HG02870 (cell line): ENCODE data around the gene ABCG2.

Experiments
- ATAC-seq: cut with Tn5 transposase; IDR thresholded peaks from one replicate; pipeline ENCODE4 v1.9.1; 2021; ENCODE audit warnings: mild to moderate bottlenecking, moderate library complexity; ENCODE audit not compliant: unreplicated experiment

Gene ABCG2

DNA sequence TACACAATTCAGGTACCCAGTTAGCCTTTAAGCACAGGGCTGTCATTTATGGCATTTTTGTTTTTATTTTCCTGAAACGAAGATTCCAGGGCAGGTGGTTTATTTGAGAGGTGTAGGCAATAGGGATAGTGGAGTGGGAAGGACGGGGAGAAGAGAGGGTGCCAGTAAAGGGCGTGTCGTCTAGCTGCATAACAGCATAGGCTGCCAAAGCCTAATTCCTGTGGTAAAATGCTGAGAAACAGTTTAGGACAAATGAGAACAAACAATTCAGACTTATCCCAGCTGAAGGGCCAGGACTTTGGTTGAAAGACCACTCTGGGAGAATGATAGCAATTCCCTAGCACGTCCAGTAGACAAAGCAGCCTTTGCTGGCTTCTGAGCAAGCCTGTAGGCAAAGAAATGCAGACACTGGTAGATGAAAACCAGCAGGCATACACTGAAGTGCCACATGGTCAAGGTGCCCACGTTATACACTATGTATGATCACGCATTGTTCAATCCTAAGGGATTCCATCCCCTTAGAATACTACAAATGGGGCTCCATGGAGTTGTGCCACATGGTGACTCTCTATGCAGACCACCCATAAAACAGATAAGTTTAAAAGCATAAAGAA is 80.4 kb downstream of the ABCG2 start:
- ATAC-seq: no peak

DNA sequence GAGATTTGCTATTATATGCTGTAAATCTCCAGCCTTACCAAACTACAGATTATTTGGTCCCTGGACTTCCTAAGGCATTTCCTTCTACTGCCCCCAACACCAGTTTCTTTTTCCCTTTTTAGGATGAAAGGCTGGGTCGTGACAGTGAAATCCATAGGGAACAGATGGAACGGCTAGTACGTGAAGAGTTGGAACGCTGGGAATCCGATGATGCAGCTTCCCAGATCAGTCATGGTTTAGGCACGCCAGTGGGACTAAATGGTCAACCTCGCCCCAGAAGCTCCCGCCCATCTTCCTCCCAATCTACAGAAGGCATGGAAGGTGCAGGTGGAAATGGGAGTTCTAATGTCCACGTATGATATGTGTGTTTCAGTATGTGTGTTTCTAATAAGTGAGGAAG is 83.1 kb downstream of the ABCG2 start:
- ATAC-seq: no peak

DNA sequence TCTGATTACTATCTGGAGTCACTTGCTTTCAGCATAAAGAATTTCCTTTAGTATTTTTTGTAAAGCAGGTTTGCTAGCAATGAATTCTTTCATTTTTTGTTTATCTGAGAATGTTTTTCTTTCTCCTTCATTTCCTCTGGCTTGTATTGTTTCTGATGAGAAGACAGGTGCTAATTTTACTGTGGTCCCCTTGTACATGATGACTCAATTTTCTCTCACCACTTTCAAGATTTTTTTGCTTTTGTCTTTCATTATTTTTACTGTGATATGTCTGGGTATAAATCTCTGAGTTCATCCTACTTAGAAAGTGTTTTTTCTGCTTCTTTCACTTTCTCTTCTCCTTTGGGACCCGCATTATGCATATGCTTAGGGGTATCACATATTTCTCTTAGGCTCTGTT is 88.4 kb downstream of the ABCG2 start:
- ATAC-seq: no peak

DNA sequence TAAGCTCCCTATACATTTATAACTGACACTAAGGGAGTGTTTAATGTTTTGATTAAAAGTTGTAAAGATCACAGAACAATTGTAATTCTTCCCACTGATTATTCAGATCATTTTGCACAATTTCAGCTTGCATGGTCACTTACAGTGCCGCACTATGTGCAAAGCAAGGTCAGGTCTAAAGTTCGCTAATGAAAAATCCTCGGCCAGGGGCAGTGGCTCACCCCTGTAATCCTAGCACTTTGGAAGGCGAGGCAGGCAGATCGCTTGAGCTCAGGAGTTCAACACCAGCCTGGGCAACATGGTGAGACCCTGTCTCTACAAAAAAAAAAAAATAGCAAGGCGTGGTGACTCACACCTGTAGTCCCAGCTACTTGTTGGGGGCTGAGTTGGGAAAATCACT is 94.0 kb downstream of the ABCG2 start:
- no peak for ATAC-seq

DNA sequence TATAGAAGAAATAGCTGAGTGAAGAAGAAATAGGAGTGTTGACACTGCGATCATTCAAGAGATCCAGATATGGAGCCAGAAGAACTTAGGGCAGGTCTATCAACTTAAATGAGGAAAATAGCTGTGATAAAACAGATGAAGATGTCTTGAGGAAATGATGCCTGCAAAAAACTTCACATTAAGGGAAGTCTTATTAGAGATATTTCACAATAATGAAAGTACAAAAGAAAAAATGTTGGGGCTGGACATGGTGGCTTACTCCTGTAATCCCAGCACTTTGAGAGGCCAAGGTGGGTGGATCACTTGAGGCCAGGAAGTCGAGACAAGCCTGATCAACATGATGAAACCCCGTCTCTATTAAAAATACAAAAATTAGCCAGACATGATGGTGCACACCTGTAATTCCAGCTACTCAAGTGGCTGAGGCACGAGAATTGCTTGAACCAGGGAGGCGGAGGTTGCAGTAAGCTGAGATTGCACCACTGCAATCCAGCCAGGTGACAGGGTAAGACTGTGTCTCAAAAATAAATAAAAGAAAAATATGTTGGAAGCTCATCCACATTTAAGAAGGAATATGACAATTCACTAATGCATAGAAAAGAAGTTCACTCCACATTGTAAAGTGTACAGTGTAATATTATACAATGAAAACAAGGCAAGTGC is 94.7 kb downstream of the ABCG2 start:
- ATAC-seq: no peak

DNA sequence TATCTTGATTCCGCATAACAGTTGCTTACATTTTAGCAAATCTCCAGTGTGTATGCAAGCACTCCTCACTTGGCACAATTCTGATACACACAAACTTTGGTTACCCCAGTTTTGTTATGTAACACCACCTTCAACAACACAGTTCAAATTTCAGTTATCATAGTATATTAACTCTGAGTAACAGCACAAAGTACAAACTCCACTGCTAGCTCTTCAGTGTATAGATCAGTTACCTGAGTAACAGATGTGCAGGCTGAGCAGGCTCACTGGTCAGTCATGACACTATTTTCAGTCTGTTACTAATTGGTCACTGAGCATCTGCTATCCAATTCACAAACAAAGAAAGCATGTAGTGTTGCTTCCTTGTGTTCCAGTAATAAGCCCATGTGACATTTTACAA is 95.6 kb downstream of the ABCG2 start:
- no peak for ATAC-seq

DNA sequence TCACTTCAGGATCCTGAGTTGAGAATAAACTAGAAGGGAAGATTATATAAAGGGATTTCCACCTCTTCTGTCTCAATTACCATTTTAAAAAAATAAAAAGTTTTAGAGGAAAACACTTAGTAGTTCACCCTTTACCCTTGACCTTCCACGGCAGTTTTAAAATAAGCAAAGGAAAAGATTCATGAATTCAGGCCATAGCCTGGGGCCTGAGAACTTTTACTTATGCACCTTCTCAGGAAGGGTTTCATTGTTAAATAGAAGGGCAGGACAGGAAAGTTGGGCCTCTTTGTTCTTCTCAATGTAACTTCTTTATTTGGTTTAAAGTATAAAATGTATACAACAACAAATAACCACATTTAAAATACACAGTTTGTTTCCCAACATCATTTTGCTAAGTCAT is 96.1 kb downstream of the ABCG2 start:
- ATAC-seq: no peak

DNA sequence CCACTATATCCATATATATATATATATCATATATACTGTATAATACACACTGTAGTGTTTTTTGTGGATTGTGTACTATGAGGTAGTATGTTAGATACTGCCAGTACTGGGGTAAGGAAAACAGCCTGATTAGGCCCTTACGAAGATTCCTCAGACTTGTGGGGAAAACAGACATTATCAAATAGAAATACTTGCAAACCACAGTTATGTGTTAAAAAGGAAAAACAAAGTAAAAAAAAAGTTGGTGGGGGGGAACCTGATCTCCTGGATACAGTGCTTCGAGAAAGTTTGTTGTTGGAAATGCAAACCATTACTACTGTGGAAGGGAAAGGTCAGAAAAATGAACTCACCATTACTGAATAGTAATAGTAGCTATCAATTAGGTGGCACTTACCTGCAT is 98.0 kb downstream of the ABCG2 start:
- no peak for ATAC-seq

DNA sequence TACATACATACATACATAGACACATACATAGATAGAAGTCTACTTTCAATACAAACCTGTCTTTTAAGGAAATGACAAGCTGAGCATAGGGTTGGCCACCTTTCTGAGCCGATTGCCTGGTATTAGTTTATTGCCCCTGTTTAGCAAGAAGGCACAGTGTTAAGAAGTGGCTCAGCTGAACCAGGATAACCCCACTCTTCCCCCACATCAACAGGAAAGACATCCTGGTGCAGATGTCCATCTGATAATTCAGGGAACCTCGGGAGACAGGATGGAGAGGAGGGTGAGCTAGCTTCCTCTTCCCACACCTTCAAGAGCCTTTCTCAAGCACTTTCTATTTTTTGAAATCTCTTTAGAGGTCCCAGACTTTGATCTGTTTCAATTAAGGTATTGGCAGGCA is 98.7 kb downstream of the ABCG2 start:
- ATAC-seq: no peak

DNA sequence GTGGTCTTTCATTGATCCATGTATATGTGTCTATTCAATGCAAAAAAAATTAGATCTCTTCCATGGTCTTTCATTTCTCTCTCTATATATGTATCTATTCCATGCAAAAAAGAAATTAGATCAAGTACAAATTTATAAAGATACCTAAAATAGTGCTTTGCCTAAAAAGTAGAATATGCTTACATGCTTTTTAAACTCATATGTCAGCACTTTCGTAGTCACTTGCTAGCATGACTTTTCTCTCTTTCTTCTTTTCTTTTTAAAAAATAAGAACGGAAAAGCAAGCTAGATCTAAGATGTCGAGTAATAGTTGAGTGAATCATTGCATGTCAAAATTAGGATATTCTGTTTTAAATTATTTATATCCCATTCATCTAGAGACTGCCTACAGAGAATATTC is 100.1 kb downstream of the ABCG2 start:
- ATAC-seq: no peak

DNA sequence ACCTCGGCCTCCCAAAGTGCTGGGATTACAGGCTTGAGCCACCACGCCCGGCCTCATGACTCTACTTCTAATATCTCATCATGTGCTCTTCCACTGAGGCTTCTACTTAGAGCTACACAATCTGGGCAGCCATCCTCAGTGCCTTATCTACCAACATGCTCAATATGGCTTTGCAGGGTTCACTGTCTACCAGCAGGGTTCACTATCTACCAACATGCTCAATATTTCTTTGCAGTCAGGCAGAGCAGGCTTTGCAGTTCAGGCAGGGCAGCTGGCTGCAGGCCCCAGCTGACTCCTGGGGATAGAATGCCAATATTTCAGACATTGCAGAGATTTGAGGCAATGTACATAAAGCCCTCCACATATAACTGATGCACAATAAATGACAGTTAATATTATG is 103.5 kb downstream of the ABCG2 start:
- no peak for ATAC-seq

DNA sequence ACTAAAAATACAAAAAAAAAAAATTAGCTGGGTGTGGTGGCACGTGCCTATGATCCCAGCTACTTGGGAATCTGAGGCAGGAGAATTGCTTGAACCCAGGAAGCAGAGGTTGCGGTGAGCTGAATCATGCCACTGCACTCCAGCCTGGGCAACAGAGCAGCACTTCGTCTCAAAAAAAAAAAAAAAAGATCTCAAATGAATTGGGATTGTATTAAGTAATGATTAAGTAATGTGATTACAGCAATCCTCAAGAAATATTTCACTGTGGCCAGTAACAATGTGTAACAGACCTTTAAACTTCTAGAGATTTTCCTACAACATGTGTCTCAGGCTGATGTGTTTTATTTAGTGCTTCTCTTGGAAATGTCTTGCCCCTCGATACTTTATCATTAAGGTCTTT is 104.2 kb downstream of the ABCG2 start:
- ATAC-seq: no peak

DNA sequence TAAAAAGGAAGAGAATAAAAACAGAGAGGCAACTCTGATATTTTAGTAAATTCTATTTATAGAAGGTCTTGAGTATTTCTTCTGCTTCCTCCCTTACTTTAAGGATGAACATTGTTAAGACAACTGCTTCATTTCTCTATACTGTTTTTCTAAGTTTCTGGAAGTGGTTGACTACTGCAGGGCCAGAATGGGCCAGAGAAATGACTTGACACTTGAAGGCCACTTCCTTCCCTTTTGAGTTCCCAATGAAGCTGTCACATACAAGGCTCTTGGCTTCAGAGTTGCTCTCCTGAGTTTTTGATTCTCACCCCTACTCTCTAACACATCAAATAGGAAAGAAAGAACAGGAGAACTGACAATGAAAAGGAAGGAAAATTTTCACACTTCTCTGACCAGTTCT is 113.4 kb downstream of the ABCG2 start:
- no peak for ATAC-seq

DNA sequence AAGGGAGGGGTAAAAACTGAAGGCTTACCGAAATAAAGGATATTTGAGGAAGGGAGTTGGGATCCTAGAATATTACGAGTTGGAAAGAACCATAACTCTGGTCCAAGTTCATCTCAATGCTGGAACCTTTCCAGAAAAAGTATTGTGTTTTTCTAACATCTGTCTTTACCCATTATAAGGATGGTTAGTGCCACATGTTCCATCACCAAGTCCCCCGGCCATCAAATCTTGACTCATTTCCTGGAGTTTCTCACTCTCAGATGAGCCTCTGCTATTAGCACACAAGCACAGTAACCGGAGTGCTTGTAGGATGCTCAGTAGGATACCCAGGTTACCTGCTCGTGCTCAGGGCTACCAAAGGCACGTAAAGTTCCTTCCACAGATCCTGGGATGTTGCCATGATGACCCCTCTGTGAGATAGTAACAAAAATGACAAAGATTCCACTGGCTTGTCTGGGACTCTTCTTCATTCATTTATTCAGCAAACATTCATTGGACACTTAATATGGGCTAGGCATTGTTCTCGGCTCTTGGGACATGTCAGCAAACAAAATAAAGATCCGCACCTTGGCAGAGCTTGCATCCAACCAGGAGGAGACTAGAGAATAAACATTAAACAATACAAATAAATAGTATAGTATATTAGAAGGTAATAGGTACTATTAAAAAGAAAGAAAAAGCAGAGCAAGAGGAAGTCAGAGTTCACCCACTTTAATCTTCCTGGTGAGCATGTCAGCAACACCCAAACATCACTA is 114.7 kb downstream of the ABCG2 start:
- no peak for ATAC-seq

DNA sequence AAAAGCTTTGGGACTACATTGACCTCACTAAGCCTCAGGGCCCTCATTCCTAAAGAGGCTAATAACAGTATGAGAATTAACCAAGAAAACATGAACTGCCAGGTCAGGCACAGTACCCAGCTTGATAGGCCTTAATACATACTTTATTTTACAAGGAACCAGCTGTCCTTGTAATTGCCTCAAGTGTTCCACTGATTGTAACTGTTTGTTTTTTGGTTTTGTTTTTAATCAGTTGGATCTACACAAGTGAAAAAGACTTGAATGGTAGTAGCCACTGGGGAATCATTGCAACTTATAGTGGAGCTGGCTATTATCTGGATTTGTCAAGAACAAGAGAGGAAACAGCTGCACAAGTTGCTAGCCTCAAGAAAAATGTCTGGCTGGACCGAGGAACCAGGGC is 115.4 kb downstream of the ABCG2 start:
- no peak for ATAC-seq

DNA sequence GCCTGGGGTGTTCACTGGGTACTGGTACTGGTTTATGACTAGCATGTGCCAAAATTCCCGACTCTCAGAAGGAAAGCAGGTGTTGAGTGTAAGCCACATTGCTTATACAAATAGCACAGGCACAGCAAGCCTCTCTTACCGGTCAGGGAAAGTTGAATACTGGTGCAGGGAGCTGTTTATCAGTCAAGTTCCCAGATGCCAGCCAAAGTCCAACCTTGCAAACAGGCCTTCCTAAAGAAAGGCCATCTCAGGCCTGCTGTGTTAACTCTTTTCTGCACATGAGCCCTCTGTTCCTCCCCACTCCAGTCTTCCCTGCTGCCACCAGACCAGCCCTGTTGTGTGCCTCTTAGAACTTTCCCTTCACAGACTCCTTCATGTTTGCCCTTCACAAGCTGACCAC is 116.8 kb downstream of the ABCG2 start:
- no peak for ATAC-seq

DNA sequence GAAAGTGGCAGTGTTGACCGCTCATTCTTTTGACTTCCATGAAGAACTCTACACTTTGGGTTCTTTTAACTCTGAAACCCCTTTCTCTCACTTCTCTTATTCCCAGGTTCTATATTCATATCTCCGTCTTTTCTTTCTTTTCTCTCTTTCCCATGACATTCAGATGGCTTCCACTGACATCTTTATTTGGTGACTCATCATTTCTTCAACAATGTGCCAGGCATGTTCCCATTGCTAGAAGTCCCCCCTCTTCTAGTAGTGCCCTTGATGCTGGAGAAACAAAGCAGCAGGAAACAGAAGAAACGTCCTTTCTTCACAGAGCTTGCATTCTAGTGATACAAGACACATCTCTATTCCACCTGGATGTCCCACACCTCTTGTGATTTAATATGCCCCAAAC is 117.7 kb downstream of the ABCG2 start:
- no peak for ATAC-seq
